ENCODE measurements around the gene FZR1.

- TF ChIP-seq ZNF598 (CRISPR knock-in tag; IDR thresholded peaks at IDR 0.05; ENCODE audit: borderline replicate concordance) (no peak), CTCF (CRISPR knock-in tag; IDR thresholded peaks at IDR 0.05) (no peak), MAX (IDR thresholded peaks at IDR 0.05) (no peak), MAFK (conservative IDR thresholded peaks at IDR 0.05 in 1 of 2, IDR thresholded peaks at IDR 0.05 in 1 of 2; ENCODE audit: low read length in 2 of 2) (no peak), POLR2AphosphoS5 (IDR thresholded peaks at IDR 0.05; ENCODE audit: low read depth, low read length) (no peak)
Measured at GRCh38 chr19:3463714-3464586, 42.2 kb upstream of the FZR1 start.

All from HepG2 (cell line).